Heart left ventricle (tissue), 13 donors: ENCODE measurements around the gene HTR4.

Experiments
- POLR2A ChIP-seq, 2 donors: fragments of 450-650 bp; IDR thresholded peaks; one replicate each; pipeline ENCODE4 v1.6.1; 2017; ENCODE audit warnings: antibody characterized with exemption in 2 of 2, mild to moderate bottlenecking in 2 of 2, moderate library complexity in 2 of 2
- TF ChIP-seq, protein P1 (sequence below), 12 donors: fragments of 200-600 bp; sonication (generic) in 4 of 12; IDR thresholded peaks; one replicate each; pipeline versions ENCODE4 v1.5.0 to v1.8.0; 2018 to 2022; ENCODE audit warnings: antibody characterized with exemption in 12 of 12, mild to moderate bottlenecking in 5 of 12
- donor health status: ischemic (EF 13 %, LVEDD 7.1; RV severe dilation, severe dysfunction).
- donor health status: DM: no; HTN: yes; CAD: no.
- donor health status: DM: no; HTN: no; CAD: no.
- donor health status: ischemic (EF 25% LVEDD 6.9; RV normal size, moderate dysfunction).
- donor health status: ischemic (EF 25% LVEDD 5.7; RV mildly dilated, moderate dysfunction).
- donor health status: ischemic (EF 35%, LVEDD 5.7; RV mildly dilated, moderate dysfunction).
- donor health status: nonischemic (EF 11% LVEDD 7.7; RV severe dilation, severe dysfunction).
- donor health status: DM: yes; HTN: yes; CAD: no.
- donor health status: PGD.
- donor health status: ischemic (EF 29% LVEDD 5.4; RV normal size, mild dysfunction).
- donor health status: nonischemic (EF 23%, LVEDD 6.1; RV moderate dilation, normal function).

DNA sequence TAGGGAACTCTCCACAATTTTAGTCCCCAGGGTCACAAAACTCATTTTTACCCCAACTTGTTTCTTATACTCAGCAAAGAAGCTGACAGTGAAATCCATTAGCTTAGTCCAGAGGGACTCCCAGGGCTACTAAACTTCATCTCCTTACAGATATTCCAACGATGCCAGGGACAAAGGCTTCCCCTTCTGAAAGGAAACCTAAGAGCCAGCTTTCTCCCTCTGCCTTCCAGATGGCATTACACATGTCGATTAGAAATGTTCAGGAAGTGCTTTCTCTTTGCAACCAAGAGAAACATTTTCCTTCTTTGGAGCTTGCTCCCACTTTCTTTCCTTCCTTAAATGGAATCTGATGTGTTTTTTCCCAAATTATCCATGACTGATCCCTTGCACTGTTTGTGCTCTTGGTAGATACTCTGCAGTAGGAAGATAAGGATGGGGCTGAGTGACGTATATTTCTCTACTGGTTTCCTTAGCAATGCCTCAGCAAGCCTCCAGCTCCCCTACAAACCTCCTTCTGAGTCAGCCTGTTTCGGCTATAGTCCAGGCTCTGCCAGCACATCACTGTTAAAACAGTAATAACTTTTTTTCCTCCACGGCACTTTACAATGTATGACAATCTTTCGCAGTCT lies 43.0 kb upstream of the HTR4 start:
- no peak for TF ChIP-seq POLR2A (IDR thresholded peaks at IDR 0.05)
- TF ChIP-seq, protein P1, sequence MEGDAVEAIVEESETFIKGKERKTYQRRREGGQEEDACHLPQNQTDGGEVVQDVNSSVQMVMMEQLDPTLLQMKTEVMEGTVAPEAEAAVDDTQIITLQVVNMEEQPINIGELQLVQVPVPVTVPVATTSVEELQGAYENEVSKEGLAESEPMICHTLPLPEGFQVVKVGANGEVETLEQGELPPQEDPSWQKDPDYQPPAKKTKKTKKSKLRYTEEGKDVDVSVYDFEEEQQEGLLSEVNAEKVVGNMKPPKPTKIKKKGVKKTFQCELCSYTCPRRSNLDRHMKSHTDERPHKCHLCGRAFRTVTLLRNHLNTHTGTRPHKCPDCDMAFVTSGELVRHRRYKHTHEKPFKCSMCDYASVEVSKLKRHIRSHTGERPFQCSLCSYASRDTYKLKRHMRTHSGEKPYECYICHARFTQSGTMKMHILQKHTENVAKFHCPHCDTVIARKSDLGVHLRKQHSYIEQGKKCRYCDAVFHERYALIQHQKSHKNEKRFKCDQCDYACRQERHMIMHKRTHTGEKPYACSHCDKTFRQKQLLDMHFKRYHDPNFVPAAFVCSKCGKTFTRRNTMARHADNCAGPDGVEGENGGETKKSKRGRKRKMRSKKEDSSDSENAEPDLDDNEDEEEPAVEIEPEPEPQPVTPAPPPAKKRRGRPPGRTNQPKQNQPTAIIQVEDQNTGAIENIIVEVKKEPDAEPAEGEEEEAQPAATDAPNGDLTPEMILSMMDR (IDR thresholded peaks at IDR 0.05): no peak
